Measurements from ENCODE around the gene PRPF38B. TPM values are rescaled to one million over a fixed set of nuclear protein-coding genes. Genes with fewer than 3 reads are reported as not detected.
"Not testable (repeated sequence)": the region's sequence is repeated elsewhere in the genome, so short reads cannot be mapped to it uniquely, and the experiment has no call there.

Gene PRPF38B
- total RNA-seq, 1 experiment from 2014 or later = 50.5 TPM

- TF ChIP-seq AFF4 (CRISPR knock-in tag; IDR thresholded peaks at IDR 0.05; ENCODE audit: borderline replicate concordance) (no peak), ZNF396 (CRISPR knock-in tag; IDR thresholded peaks at IDR 0.05; ENCODE audit: borderline replicate concordance) (no peak), NFE2L1 (CRISPR knock-in tag; IDR thresholded peaks at IDR 0.05) (no peak), NFATC4 (CRISPR knock-in tag; IDR thresholded peaks at IDR 0.05) (no peak), ZBTB21 (CRISPR knock-in tag; IDR thresholded peaks at IDR 0.05; ENCODE audit: borderline replicate concordance) (no peak)
These were observed 9.2 kb downstream of the PRPF38B start (continued) for GRCh38 chr1:108701176-108701849.

- H3K36me3 Mint-ChIP-seq = peaks cover 48% of the 10 kb centered on the region
- H3K27ac Mint-ChIP-seq; DNase-seq (ENCODE audit: low spot score); CTCF ChIA-PET; ATAC-seq; H3K9me3 Mint-ChIP-seq; H3K4me1 Mint-ChIP-seq; H3K4me3 Mint-ChIP-seq; H3K27me3 Mint-ChIP-seq (ENCODE audit: low read depth): not testable (repeated sequence)
- POLR2A ChIA-PET = interaction anchor here (1.8 kb wide), 1 partner anchor 9 kb away, joined by 6 read pairs; the partner anchor contains the start of gene PRPF38B
- TF ChIP-seq AR (CRISPR knock-in tag; IDR thresholded peaks at IDR 0.05) = peak; percentile 16; the same call in 1 of the 2 replicates
These were observed 10.0 kb downstream of the PRPF38B start for GRCh38 chr1:108702109-108702508.

- no peak for DNase-seq (ENCODE audit: low spot score)
- TF ChIP-seq USF2 (CRISPR knock-in tag; IDR thresholded peaks at IDR 0.05) = no peak
- TF ChIP-seq NFATC4 (CRISPR knock-in tag; IDR thresholded peaks at IDR 0.05) = no peak
- Mint-ChIP-seq H3K4me1 (no peaks in the 10 kb centered on the region), H3K4me3 (no peak overlapping the region), H3K27ac (no peak overlapping the region), H3K27me3 (ENCODE audit: low read depth) (no peaks in the 10 kb centered on the region), H3K36me3 (peaks cover 29% of the 10 kb centered on the region), H3K9me3 (no peaks in the 10 kb centered on the region)
- POLR2A ChIA-PET = interaction anchor here (1.8 kb wide), 1 partner anchor 11 kb away, joined by 6 read pairs; the partner anchor contains the start of gene PRPF38B
- CTCF ChIA-PET = no interaction called here
- no peak for ATAC-seq
These were observed 11.8 kb downstream of the PRPF38B start for GRCh38 chr1:108703939-108704338.

GRCh38 chr1:108704496-108704895, 12.4 kb downstream of the PRPF38B start:
- Mint-ChIP-seq H3K27me3 (ENCODE audit: low read depth) (no peaks in the 10 kb centered on the region), H3K4me3 (no peak overlapping the region), H3K9me3 (no peaks in the 10 kb centered on the region), H3K36me3 (peaks cover 24% of the 10 kb centered on the region), H3K27ac (no peak overlapping the region), H3K4me1 (no peaks in the 10 kb centered on the region)
- DNase-seq (ENCODE audit: low spot score) = no peak
- ATAC-seq = no peak
- CTCF ChIA-PET = interaction anchor here (1.6 kb wide), 1 partner anchor 12 kb away, joined by 4 read pairs; the partner anchor contains the start of gene PRPF38B
- POLR2A ChIA-PET = no interaction called here
- no peak for TF ChIP-seq ATF3 (CRISPR knock-in tag; conservative IDR thresholded peaks at IDR 0.05)
- TF ChIP-seq ATF1 (CRISPR knock-in tag; IDR thresholded peaks at IDR 0.05) = no peak
- no peak for TF ChIP-seq STAT6 (CRISPR knock-in tag; conservative IDR thresholded peaks at IDR 0.05; ENCODE audit: low read depth)
- no peak for TF ChIP-seq ATF6 (CRISPR knock-in tag; IDR thresholded peaks at IDR 0.05)
- TF ChIP-seq ZNF425 (CRISPR knock-in tag; conservative IDR thresholded peaks at IDR 0.05) = no peak

Measured in WTC11 (cell line).